GM18519 (cell line): ENCODE measurements around the gene DENND2D.
"Not testable (repeated sequence)": the region's sequence is repeated elsewhere in the genome, so short reads cannot be mapped to it uniquely, and the experiment has no call there.

Experiments used
- ATAC-seq: cut with Tn5 transposase; IDR thresholded peaks from one replicate; pipeline ENCODE4 v1.9.1; 2021; ENCODE audit warnings: mild to moderate bottlenecking, moderate library complexity; ENCODE audit not compliant: unreplicated experiment, low FRiP score

DENND2D gene

GRCh38 chr1:111222308-111223125 is 22.1 kb upstream of the DENND2D start:
- ATAC-seq = peak; percentile 0

- peak; percentile 48 for ATAC-seq
Observed at GRCh38 chr1:111221633-111222291, 21.3 kb upstream of the DENND2D start.

- no peak for ATAC-seq
Observed at GRCh38 chr1:111221276-111221632, 20.8 kb upstream of the DENND2D start.

DNA sequence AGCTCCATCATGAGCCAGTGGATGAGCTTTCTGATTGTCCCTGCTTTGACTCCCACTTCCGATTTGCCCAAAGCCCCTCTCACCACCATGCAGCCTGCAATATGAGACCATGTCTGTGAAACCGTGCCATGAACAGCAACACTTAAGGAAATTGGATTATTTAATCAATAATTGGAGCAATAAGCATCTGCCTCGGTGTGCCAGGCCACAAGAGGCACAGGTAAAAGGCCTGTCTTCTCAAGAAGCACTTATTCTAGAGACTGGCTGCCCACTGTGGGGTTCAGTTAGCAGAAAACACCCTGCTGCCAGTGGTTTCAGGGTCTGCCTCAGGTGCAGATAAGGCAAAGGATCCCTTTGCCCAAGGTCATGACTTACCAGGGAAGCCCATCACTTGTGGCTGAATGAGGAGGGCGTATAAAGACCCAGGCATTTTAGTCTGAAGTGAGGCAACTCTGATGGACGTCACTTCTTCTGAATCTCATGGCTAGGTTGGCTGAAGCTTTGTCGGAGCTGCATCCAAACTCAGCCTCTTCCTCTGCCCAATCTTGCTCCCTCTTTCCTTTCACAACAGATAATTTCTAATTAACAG is 19.9 kb upstream of the DENND2D start:
- no peak for ATAC-seq

- peak; percentile 27 for ATAC-seq
Observed at GRCh38 chr1:111219557-111220286, 19.3 kb upstream of the DENND2D start.

GRCh38 chr1:111218701-111219556 is 18.5 kb upstream of the DENND2D start:
- no peak for ATAC-seq

DNA sequence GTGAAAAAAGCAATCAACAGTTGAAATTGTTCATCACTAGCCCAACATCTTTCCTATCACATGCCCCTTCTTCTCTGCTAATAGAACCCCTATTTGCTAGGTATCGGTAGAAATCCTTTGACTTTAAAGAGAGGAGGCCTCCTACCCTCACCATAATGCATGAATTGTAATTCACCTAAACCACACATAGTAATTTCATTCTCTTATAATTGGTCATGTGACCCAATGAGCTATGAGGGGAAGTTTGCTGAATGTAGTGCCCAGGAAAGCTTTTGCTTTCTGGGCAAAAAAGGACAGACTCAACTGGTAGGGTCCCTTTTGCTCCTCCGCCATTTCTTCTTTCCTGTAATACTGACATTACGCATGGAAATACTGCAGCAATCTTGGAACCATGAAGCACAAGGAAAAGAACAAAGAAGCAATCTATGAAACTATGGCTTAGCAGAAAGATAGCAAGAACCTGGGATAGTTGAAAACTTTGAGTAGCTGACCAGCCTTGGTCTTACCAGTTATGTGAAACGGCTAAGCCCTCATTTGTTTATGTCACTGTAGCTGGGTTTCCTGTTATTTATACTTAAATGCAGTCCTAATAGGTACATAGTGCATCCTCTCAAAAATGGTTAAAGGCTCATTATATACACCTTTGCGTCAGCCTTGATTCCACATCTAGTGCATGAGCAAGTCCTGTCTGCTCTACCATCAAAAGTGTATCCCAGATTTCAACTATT is 16.9 kb upstream of the DENND2D start:
- no peak for ATAC-seq

GRCh38 chr1:111216751-111217150 is 16.3 kb upstream of the DENND2D start:
- ATAC-seq = no peak

DNA sequence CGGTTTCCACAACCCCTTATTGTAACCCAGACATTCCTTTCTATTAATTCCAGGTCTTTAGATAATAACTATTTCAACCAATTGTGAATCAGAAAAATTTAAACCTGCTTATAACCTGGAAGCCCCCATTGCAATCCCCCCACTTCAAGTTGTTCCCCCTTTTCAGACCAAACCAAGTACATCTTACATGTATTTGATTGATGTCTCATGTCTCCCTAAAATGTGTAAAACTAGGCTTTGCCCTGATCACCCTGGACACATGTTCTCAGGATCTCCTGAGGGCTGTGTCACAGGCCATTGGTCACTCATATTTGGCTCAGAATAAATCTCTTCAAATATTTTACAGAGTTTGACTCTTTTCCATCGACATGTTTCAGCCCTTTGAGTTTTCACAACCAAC is 14.8 kb upstream of the DENND2D start:
- not testable (repeated sequence) for ATAC-seq

GRCh38 chr1:111214884-111215283 is 14.4 kb upstream of the DENND2D start:
- ATAC-seq = no peak

DNA sequence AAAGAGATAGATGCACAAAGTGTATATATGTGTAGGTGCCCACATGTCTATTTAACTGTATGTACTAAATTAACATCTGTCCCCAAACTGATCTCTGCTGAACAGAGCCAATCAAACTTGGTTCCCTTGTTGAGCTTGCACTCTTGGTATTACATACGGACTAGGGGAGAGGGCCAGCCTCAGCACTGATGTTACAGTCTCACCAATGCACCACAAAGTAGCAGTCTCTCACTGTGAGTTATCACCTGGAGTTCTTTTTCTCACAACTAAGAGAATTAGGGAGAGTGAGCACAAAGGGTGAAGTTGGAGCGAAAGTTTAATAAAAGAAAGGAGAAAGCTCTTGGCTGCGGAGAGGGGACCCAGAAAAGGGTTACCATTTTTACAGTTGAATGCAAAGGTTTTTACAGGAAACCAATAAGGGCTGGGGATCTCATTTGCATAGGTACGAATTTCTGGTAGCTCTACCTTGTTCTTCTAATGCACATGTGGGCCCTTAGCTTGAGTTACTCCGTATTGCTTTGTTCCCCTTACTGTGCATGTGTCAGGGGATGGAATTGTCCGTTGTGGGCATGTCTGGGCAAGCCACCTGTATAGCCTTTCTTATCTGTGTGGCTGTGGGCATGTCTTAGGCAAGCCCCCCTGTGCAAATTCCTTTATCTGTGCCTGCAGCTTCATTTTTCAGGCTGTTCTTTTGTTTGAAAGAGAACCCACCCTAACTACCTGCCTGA is 13.8 kb upstream of the DENND2D start:
- ATAC-seq = no peak

GRCh38 chr1:111213412-111213811 is 13.0 kb upstream of the DENND2D start:
- ATAC-seq = no peak

GRCh38 chr1:111212634-111213335 is 12.3 kb upstream of the DENND2D start:
- no peak for ATAC-seq

DNA sequence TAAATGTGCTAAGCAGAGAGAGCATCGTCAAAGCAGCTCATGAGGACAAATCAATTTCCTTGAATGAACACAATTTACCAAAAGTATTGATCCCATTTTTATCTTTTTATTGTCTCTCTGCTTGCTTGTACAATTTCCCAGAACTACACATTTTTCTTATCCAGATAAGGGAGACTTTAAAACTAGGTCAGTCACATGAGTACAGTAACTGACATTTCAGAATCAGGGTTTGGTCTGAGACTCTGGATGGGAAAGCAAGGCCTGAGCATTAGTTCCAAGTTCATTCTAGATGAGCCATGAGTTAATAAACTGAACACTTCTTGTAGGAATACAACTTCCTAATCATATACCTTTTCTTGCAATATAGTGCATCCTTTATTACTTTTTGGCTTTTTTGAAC is 11.5 kb upstream of the DENND2D start:
- no peak for ATAC-seq

DNA sequence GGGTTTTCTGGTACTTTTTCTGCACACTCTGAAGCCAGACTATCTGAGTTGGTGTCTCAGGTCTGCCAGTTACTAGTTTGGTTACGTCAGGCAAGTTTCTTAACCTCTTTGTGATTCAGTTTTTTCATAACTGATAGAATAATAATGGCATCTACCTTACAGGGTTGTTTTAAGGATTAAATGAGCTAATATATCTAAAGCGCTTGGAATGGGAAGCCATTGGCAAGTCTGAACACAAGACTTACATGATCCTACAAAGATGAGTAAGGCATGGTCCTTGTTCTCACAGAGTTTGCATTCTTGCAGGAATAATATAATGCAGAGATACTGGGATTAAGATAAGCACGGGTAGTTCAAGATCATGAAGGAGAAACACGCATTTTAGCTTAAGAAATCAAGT is 9.2 kb upstream of the DENND2D start:
- no peak for ATAC-seq

DNA sequence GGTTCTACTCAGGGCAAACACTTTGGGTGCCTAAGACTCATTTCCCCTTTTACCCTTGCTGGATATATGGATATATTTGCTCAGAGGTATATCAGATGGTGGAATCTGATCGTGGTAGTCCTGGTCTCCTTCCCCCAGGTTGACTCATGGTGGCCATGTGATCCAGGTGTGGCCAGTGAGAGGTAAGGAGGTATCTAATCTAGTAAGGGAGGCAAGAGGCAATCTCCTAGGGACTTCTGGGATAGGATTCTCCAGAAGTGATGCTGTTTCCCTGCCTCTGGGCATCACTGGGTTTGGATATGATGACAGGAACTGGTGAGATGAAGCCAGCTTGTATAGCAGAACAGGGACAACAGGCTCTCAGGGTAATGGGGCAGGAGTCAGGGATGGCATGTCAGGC is 8.5 kb upstream of the DENND2D start:
- ATAC-seq = no peak

DNA sequence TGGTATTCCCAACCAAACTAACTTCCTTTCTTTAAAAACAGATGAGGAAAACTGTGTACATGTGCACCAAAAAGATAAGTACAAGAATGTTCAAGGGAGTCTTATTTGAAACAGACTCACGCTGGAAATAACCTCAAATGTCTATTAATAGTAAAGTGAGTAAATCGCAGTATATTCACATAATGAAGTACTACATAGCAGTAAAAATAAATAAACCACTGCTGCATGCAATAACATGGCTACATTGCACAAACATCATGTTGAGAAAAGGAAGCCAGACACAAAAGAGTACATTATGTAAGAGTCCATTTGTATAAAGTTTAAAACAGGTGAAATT is 5.2 kb upstream of the DENND2D start:
- ATAC-seq = no peak

- ATAC-seq = no peak
Observed at GRCh38 chr1:111204983-111205713, 4.7 kb upstream of the DENND2D start.
